T-helper 17 cell (primary cell): Measurements from ENCODE around the gene DPPA5. TPM values are rescaled to one million over a fixed set of nuclear protein-coding genes. Genes with fewer than 3 reads are reported as not detected.

ENCODE experiments used
- ATAC-seq: fragments of 150-1000 bp; cut with Tn5 transposase; 2 replicates; pipeline ENCODE4 v1.10.0; 2021; ENCODE audit warnings: mild to moderate bottlenecking, moderate library complexity
- DNase-seq, 3 donors: peaks; one replicate each; pipeline versions ENCODE4 v3.0.0 to v3.0.0-alpha.2; 2020 to 2021
- H3K9me3 ChIP-seq: one replicate; pipeline ENCODE4 v1.7.0; 2013; ENCODE audit warnings: low read length, mild to moderate bottlenecking; ENCODE audit not compliant: control insufficient read depth, poor library complexity, severe bottlenecking
- H3K27ac Mint-ChIP-seq: one replicate; pipeline ENCODE4 v1.8.0; 2022; ENCODE audit warnings: mild to moderate bottlenecking, moderate library complexity, mixed read lengths
- H3K27me3 Mint-ChIP-seq: one replicate; pipeline ENCODE4 v1.8.0; 2022; ENCODE audit warnings: mixed read lengths
- H3K36me3 Mint-ChIP-seq: one replicate; pipeline ENCODE4 v1.8.0; 2022; ENCODE audit warnings: low read depth, mixed read lengths
- H3K4me1 Mint-ChIP-seq: one replicate; pipeline ENCODE4 v1.8.0; 2022; ENCODE audit warnings: mild to moderate bottlenecking, mixed read lengths
- H3K4me3 Mint-ChIP-seq: one replicate; pipeline ENCODE4 v1.8.0; 2022; ENCODE audit warnings: mild to moderate bottlenecking, moderate library complexity, mixed read lengths
- total RNA-seq, 4 donors: library from RNA in 2 of 4; stranded (reverse) in 2 of 4; gene quantifications; one replicate each; pipeline ENCODE4 v1.2.3 and lab custom pipeline; 2022 to 2026

Gene DPPA5
- total RNA-seq, 2 donors from 2014 or later: not detected

DNA sequence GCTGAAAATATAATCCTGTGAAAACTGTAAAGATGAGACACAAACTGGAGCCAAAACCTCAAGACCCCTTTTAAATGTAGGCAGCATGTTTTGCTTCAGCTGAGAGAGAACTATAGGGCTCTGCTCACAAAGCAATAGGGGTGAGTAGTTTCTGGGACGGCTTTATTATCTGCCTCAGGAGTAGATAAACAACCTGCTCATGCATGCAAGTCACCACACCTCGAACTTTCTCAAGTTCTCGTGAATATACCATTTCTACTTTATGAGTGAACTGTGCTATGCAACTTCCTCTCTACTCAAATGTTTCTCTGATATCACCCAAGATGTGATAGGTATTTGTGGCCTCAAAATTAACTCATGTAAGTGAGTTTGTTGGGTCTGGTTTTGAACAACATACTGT is 23.1 kb upstream of the DPPA5 start:
- Mint-ChIP-seq H3K36me3 (peaks cover 3% of the 10 kb centered on the region), H3K4me1 (no peaks in the 10 kb centered on the region), H3K27me3 (no peaks in the 10 kb centered on the region), H3K27ac (no peak overlapping the region), H3K4me3 (no peak overlapping the region)
- H3K9me3 ChIP-seq: no peaks in the 10 kb centered on the region
- ATAC-seq: no peak
- no peak for DNase-seq

DNA sequence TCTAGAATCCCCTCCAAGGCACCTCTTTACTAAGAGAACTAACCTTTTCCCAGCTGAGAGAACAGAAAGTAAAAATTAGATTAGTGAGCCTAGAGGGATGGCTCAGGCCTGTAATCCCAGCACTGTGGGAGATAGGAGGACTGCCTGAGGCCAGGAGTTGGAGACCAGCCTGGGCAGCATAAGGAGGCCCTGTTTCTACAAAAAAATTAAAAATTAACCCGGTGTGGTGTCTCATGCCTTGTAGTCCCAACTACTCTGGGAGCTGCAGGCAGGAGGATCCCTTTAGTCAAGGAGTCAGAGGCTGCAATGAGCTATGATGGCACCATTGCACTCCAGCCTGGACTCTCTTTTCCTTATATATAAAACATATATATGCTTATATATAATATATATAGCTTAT is 21.1 kb upstream of the DPPA5 start:
- Mint-ChIP-seq H3K27ac (no peak overlapping the region), H3K27me3 (no peaks in the 10 kb centered on the region), H3K4me1 (no peaks in the 10 kb centered on the region), H3K4me3 (no peak overlapping the region), H3K36me3 (no peaks in the 10 kb centered on the region)
- no peaks in the 10 kb centered on the region for H3K9me3 ChIP-seq
- DNase-seq (no peak), ATAC-seq (no peak)

DNA sequence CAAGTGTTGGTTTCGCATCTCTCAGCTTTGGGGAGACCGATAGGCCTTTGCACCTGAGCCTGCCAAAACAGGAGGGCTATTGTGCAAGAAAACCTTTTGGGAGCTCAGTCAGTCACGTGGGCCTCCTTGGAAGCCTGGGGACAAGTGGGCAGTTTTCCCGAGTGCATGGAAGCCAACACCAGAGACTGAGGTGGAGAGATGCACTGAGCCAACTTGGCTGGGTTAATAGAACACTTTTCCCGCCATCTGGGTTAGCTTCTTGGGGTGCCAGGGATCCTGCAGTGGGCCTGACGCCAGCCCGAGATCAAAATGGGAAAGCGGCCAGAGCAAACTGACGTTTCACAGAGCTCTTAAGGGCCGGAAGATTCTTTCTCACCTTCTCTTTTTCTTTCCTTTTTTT is 18.4 kb upstream of the DPPA5 start:
- no peaks in the 10 kb centered on the region for H3K27me3 Mint-ChIP-seq
- no peak overlapping the region for H3K27ac Mint-ChIP-seq
- H3K36me3 Mint-ChIP-seq: no peaks in the 10 kb centered on the region
- DNase-seq (no peak), ATAC-seq (no peak)
- no peak overlapping the region for H3K4me3 Mint-ChIP-seq
- no peaks in the 10 kb centered on the region for H3K9me3 ChIP-seq
- H3K4me1 Mint-ChIP-seq: no peaks in the 10 kb centered on the region

DNA sequence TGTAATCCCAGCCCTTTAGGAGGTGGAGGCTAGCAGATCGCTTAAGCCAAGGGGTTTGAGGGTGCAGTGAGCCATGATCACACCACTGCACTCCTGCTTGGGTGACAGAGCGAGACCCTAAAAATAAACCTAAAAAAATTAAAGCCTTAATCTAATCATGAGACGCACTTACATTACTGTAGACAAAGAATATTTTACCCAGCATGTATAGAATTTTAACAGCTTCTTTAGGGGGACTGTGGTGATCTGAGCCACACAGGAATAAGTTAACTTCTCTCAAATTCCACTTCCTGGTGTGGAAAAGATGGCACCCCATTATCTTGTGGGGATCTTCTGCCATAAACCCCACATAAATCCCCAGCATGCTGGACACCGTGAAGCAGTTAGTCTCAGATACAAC is 17.9 kb upstream of the DPPA5 start:
- no peak overlapping the region for H3K27ac Mint-ChIP-seq
- no peaks in the 10 kb centered on the region for H3K36me3 Mint-ChIP-seq
- no peaks in the 10 kb centered on the region for H3K9me3 ChIP-seq
- ATAC-seq (no peak), DNase-seq (no peak)
- H3K4me1 Mint-ChIP-seq: no peaks in the 10 kb centered on the region
- no peaks in the 10 kb centered on the region for H3K27me3 Mint-ChIP-seq
- H3K4me3 Mint-ChIP-seq: no peak overlapping the region

DNA sequence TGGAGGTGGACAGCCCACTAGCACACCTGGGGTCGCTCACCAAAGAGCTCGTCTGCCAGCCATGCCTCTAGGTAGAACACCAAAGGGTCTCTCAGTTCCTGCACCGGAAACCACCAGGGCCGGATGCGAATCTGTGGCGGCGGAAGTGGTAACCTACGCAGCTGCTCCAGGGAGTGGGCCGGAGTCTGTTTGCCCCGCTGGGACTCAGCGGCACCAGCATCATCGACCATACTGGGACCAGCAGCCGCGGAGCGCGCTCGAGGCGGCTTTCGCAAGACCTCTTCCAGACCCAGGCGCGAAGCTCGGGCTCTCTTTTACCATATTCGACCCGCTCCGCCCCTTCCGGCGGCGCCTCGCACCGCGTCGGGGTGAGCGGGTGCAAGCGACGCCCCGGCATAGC is 15.5 kb upstream of the DPPA5 start, which contains the start of gene OOEP:
OOEP (minus strand) TSS at position 335 of the 400 bp plus-strand sequence; CDS start at position 230, 105 bp downstream.
- H3K9me3 ChIP-seq: no peaks in the 10 kb centered on the region
- Mint-ChIP-seq H3K27me3 (no peaks in the 10 kb centered on the region), H3K4me3 (no peak within 1 kb of the TSS), H3K4me1 (no peaks in the 10 kb centered on the region), H3K27ac (no peak within 1 kb of the TSS), H3K36me3 (no peaks in the 10 kb centered on the region)
- ATAC-seq (no peak), DNase-seq (no peak)

DNA sequence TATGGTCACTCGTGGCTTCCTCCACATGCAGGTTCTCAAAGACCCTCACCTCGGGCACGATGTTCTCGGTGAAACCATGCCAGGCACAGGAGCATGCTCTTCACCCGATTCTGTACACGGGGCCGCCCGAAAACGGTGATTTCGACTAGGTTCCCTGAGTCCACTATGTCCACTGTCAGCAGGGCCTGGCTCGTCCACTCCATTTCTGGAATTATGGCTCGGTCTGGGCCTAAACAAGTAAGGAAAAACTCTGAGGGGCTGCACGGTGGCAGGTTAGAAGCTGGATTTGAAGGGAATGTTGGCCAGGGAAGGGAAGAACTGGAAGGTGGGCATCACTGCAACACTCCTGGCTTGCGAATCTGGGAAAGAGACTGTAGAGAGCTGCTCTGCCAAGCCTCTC is 15.1 kb upstream of the DPPA5 start:
- ATAC-seq (no peak), DNase-seq (no peak)
- H3K4me1 Mint-ChIP-seq: no peaks in the 10 kb centered on the region
- H3K27ac Mint-ChIP-seq: no peak overlapping the region
- H3K27me3 Mint-ChIP-seq: no peaks in the 10 kb centered on the region
- no peaks in the 10 kb centered on the region for H3K9me3 ChIP-seq
- H3K36me3 Mint-ChIP-seq: no peaks in the 10 kb centered on the region
- no peak overlapping the region for H3K4me3 Mint-ChIP-seq

DNA sequence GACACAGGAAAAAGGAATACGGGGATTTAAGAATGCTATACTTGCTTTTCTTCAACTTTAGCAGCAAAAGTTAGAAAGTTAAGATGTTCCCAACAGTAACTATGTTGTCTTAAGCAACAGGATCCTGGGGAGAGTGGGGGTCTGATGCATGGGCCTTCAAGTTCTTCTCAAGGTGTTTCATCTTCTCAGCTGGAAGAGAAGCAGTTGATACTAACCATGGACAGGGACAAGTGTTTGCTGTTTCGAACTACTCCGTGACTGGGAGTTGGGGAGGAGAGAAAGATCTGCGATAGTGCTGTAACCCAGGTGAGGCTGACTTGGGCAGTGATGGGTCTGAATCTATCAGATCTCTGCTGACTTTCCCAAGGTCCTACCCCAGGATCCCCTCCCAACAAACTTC is 14.6 kb upstream of the DPPA5 start:
- H3K9me3 ChIP-seq: no peaks in the 10 kb centered on the region
- Mint-ChIP-seq H3K4me1 (no peaks in the 10 kb centered on the region), H3K27me3 (no peaks in the 10 kb centered on the region), H3K27ac (no peak overlapping the region), H3K4me3 (no peak overlapping the region), H3K36me3 (no peaks in the 10 kb centered on the region)
- no peak for DNase-seq
- ATAC-seq: no peak

DNA sequence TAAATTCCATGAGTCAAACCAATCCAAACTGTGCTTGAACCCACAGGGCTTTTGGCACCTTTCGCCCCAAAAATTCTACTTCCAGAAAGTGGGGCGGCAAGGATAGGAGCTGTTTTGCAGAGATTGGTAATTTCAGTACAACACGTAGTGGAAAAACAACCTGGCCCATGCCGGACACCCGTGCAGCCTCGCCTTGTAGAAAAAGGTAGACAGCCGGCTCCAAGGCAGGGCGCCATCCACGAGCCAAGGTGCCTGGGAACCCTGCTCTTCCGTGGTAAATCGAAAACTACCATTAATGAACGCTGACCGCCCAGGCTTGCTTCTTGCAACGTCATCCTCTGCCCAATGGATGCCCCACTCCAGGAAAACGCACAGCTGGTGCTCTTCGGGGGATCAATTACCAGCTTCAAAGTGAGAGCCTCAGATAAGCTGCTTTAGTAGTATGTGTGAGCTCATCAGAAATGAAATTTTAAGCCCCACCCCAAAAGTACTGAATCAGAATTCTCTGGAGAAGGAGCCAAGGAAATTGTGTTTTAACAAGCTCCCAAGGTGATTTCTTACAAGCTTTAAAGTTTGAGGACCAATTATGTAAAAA is 13.8 kb upstream of the DPPA5 start:
- no peaks in the 10 kb centered on the region for H3K4me1 Mint-ChIP-seq

DNA sequence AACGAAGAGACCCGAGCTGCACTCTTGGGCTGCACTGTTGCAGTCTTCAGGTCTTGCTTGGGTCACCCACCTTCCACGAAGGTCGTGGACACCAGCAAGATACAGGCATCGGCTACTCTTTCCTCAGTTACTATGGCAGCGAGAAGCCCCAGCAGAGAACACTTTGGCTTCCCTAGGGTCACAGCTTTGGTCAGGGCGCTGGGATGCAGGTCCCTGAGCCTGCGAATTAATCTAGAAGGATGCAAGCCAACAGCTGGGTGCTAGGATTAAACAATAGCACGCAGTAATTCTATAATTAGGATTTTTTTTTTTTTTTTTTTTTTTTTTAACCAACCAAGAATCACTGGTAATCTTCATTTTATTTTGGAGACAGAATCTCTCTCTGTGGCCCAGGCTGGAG is 10.5 kb upstream of the DPPA5 start:
- H3K27ac Mint-ChIP-seq: no peak overlapping the region
- ATAC-seq: no peak

More for the DNA sequence above, 13.8 kb upstream of the DPPA5 start:
- no peak for DNase-seq
- no peaks in the 10 kb centered on the region for H3K27me3 Mint-ChIP-seq
- no peak overlapping the region for H3K4me3 Mint-ChIP-seq
- no peak for ATAC-seq
- H3K9me3 ChIP-seq: no peaks in the 10 kb centered on the region
- H3K27ac Mint-ChIP-seq: no peak overlapping the region
- H3K36me3 Mint-ChIP-seq: no peaks in the 10 kb centered on the region

DNA sequence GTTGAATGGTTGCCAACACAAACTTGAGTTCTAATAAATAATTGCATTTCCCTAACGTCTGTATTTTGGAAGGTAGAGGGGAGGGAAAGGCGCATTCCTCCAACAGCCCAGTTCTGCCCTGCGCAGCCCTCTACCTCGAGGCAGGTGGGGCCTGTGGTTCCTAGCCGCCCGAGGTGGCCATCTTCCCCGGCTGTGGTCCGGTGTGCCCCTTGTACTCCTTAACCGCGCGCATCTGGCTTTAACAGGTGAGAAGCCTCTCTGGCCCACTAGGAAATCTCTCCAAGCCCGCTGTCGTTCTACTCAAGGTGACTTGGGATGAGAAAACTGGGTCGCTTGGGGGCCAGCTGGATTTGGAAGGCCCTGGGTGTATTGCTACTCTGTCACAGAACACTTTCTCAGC is 10.0 kb upstream of the DPPA5 start:
- no peak for DNase-seq
- no peak for ATAC-seq
- H3K4me1 Mint-ChIP-seq: peaks cover 3% of the 10 kb centered on the region
- no peak overlapping the region for H3K27ac Mint-ChIP-seq
- H3K4me3 Mint-ChIP-seq: no peak overlapping the region
- no peaks in the 10 kb centered on the region for H3K9me3 ChIP-seq
- H3K27me3 Mint-ChIP-seq: no peaks in the 10 kb centered on the region
- H3K36me3 Mint-ChIP-seq: peaks cover 2% of the 10 kb centered on the region

More for the DNA sequence above, 10.5 kb upstream of the DPPA5 start:
- no peak overlapping the region for H3K4me3 Mint-ChIP-seq
- no peaks in the 10 kb centered on the region for H3K9me3 ChIP-seq
- H3K36me3 Mint-ChIP-seq: peaks cover 2% of the 10 kb centered on the region
- no peak for DNase-seq
- H3K27me3 Mint-ChIP-seq: no peaks in the 10 kb centered on the region
- peaks cover 3% of the 10 kb centered on the region for H3K4me1 Mint-ChIP-seq

DNA sequence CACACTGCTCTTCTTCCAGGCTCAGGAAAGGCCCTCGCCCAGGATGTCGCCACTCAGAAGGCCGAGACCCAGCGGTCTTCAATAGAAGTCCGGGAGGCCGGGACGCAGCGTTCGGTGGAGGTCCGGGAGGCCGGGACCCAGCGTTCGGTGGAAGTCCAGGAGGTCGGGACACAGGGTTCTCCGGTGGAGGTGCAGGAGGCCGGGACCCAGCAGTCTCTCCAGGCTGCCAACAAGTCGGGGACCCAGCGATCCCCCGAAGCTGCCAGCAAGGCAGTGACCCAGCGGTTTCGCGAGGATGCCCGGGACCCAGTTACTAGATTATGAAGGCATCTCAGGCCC is 9.4 kb upstream of the DPPA5 start:
- no peak for DNase-seq
- peaks cover 3% of the 10 kb centered on the region for H3K4me1 Mint-ChIP-seq

DNA sequence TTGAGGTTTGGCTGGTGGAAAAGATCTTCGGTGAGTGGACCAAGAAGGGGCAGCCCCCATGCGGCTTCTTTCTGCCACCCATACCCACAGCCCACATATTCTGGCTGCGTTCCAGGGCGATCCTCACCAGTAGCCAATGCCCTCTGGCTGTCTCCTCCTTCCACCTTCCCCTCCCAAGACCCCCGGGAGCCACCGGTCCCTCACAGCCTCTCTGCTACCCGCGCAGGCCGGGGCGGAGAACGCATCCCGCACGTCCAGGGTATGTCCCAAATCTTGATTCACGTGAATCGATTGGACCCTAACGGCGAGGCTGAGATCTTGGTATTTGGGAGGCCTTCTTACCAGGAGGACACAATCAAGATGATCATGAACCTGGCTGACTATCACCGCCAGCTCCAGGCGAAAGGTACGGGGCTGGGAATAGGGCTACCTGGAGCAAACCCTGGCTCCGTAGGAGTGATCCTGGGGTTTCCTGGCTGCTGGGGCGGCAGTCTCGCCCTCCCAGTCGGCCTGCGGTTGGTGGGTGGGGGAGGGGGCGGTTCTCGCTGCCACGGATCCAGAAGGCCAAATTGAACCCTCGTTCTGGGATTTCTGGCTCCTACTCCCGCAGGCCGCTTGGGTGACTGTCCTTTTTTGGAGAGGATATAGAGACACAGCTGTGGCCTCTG is 8.9 kb upstream of the DPPA5 start:
- no peak overlapping the region for H3K4me3 Mint-ChIP-seq
- no peaks in the 10 kb centered on the region for H3K27me3 Mint-ChIP-seq
- peaks cover 3% of the 10 kb centered on the region for H3K4me1 Mint-ChIP-seq
- no peaks in the 10 kb centered on the region for H3K9me3 ChIP-seq
- H3K27ac Mint-ChIP-seq: no peak overlapping the region
- no peak for ATAC-seq
- DNase-seq: no peak
- H3K36me3 Mint-ChIP-seq: peaks cover 2% of the 10 kb centered on the region

More for the DNA sequence above, 9.4 kb upstream of the DPPA5 start:
- no peak overlapping the region for H3K27ac Mint-ChIP-seq
- no peak for ATAC-seq
- peaks cover 2% of the 10 kb centered on the region for H3K36me3 Mint-ChIP-seq
- H3K9me3 ChIP-seq: no peaks in the 10 kb centered on the region
- H3K27me3 Mint-ChIP-seq: no peaks in the 10 kb centered on the region
- no peak overlapping the region for H3K4me3 Mint-ChIP-seq

DNA sequence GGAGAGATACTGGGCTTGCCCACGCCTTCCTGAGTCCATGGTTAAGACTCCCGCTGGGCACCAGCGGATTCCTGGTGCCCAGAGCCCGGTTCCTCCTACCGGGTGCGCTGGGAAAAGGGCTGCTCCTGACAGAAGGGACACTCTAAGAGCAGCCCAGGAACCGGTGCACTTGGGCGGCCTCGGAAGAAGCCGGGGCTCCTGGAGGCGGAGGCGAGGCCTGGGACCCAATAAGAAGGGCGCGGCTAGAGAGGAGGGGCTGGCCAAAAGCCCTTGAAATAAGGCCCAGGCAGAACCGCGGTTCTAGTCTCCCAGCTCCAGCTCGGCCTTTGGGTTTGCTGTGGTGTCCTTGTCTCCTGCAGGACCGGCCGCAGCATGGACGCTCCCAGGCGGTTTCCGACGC is 8.3 kb upstream of the DPPA5 start, which contains the start of gene KHDC3L:
KHDC3L (plus strand) TSS at position 301 of the 400 bp plus-strand sequence; CDS start at position 373, 72 bp downstream.
- DNase-seq (no peak), ATAC-seq (no peak)
- H3K36me3 Mint-ChIP-seq: peaks cover 2% of the 10 kb centered on the region
- H3K27me3 Mint-ChIP-seq: no peaks in the 10 kb centered on the region
- no peaks in the 10 kb centered on the region for H3K9me3 ChIP-seq
- no peak within 1 kb of the TSS for H3K4me3 Mint-ChIP-seq
- peak within 1 kb of the TSS; percentile 51 for H3K27ac Mint-ChIP-seq
- peaks cover 3% of the 10 kb centered on the region for H3K4me1 Mint-ChIP-seq

DNA sequence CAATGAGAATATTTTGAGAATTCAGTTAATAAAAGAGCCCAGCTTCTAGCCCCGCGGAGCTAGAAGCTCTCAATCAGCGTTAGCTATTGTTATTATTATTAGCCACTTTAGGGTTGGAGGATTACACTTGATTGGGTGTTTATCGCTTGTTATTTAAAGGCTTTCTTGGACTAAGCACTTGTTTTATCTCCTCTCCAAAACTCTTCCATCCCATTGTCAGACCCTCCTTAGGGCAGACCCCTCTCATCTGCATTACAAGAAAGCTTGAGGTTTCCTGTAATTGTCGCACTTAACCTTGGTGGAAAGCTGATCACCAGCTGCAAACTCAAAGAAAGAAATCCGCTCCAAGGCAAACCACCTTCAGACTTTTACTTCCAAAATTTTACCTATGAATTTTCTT is 4.8 kb downstream of the DPPA5 start:
- ATAC-seq (no peak), DNase-seq (no peak)
- no peak overlapping the region for H3K4me3 Mint-ChIP-seq
- no peak overlapping the region for H3K27ac Mint-ChIP-seq
- peaks cover 4% of the 10 kb centered on the region for H3K4me1 Mint-ChIP-seq
- no peaks in the 10 kb centered on the region for H3K36me3 Mint-ChIP-seq
- peaks cover 49% of the 10 kb centered on the region for H3K27me3 Mint-ChIP-seq
- H3K9me3 ChIP-seq: no peaks in the 10 kb centered on the region
